Uterus (tissue), 2 donors: ENCODE measurements around the gene ADAMTS18.

Source experiments
- POLR2A ChIP-seq, 2 donors: fragments of 450-650 bp; IDR thresholded peaks; one replicate each; pipeline ENCODE4 v1.6.1; 2016; ENCODE audit warnings: antibody characterized with exemption in 2 of 2, mild to moderate bottlenecking in 1 of 2, moderate library complexity in 1 of 2
- TF ChIP-seq, protein P1 (sequence below), 4 experiments: fragments of 200-600 bp in 2 of 4; fragments of 450-650 bp in 2 of 4; sonication (generic) in 2 of 4; IDR thresholded peaks; one replicate each; pipeline ENCODE4 v1.5.1; 2016 to 2019; ENCODE audit warnings: antibody characterized with exemption in 4 of 4, mild to moderate bottlenecking in 2 of 4, moderate library complexity in 1 of 4

- TF ChIP-seq, protein P1, sequence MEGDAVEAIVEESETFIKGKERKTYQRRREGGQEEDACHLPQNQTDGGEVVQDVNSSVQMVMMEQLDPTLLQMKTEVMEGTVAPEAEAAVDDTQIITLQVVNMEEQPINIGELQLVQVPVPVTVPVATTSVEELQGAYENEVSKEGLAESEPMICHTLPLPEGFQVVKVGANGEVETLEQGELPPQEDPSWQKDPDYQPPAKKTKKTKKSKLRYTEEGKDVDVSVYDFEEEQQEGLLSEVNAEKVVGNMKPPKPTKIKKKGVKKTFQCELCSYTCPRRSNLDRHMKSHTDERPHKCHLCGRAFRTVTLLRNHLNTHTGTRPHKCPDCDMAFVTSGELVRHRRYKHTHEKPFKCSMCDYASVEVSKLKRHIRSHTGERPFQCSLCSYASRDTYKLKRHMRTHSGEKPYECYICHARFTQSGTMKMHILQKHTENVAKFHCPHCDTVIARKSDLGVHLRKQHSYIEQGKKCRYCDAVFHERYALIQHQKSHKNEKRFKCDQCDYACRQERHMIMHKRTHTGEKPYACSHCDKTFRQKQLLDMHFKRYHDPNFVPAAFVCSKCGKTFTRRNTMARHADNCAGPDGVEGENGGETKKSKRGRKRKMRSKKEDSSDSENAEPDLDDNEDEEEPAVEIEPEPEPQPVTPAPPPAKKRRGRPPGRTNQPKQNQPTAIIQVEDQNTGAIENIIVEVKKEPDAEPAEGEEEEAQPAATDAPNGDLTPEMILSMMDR (IDR thresholded peaks at IDR 0.05) = no peak
- no peak for TF ChIP-seq POLR2A (IDR thresholded peaks at IDR 0.05)
These were observed 49.4 kb downstream of the ADAMTS18 start for GRCh38 chr16:77385481-77385880.
